Choroid plexus epithelial cell (primary cell): Measurements from ENCODE around the gene TAF15.
A peak's percentile ranks its signal among the peaks of the same experiment; 100 is the strongest.

Source experiments
- DNase-seq: peaks from one replicate; pipeline ENCODE4 v3.0.0-alpha.2; 2010; ENCODE audit warnings: low read depth
- H3K4me3 ChIP-seq: 2 replicates; pipeline ENCODE4 v1.5.1; 2011; ENCODE audit warnings: low read depth, mild to moderate bottlenecking, control low read depth, low read length, moderate library complexity
- CTCF ChIP-seq: conservative IDR thresholded peaks from 2 replicates; pipeline ENCODE4 v1.5.1; 2011; ENCODE audit warnings: low read depth, mild to moderate bottlenecking, control low read depth, inconsistent platforms, low read length, moderate library complexity

TAF15 gene

DNA sequence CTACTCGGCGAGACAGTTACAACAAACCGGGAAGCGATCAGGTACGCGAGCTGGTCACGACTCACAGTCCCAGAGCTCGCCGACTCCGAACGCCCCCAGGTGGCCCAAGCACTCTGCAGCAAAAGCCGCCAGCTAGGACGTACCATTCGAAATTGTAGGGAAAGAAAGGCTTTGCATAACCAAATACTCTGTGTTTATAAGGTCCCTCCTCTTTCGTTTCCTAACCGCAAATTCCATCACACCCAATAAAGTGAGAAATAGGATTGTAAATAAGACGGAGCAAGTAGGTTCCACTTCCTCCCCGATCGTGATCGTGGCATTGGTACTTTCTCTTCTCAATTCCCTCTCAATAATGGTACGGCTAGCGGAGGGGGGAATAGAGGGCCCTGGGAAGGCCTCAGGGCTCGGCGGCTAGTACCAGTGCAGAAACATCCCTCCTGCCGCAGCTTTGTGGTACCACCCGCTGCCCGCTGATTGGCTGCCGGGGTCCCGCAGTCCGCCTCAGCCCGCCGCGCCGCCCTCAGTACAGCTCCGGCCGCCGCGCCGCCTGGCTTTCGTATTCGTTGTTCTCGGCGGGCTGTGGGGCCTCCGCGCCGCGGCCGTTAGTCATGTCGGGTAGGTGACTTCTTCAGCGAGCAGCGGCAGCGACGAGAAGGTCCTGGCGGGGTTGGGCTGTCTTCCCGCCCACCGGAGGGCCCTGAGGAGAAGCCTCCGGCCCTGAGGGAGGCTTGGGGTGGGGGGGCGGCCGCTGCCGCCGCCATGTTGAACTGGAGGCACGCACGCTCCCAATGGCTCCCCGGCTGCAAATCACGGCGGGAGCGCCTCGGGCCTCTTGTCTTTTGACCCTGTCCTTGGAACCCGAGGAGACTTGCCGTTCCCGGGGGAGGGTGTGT, at the start of gene TAF15:
Gene TAF15 (plus strand): TSS at position 523 of the 893 bp plus-strand sequence. CDS start 86 bp downstream, at position 609.
- DNase-seq: peak; percentile 99
- TF ChIP-seq CTCF: peak; percentile 91
- H3K4me3 ChIP-seq: peak within 1 kb of the TSS; percentile 99

DNA sequence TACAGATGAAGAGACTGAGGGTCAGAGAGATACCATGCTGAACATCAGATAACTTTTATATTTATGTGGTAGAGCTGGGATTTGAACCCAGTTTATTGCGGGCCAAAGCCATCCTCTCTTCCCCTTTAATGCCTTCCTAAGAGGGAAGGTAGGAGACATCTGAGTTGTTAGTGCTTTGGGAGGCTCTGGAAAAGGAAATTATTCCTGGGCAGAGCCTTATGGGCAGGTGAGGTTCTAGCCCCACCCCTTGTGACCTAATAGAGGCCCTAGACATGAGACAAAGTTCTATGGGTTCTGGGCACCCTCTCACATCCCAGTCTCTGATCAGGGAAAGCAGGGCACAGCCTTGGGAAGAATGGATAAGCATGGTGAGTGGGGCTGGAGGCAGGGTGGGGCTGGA, 48.7 kb upstream of the TAF15 start, which contains the start of gene C17orf50:
Gene C17orf50 (plus strand): TSS at position 301 of the 400 bp plus-strand sequence. CDS start 55 bp downstream, at position 356.
- no peak for TF ChIP-seq CTCF
- no peak within 1 kb of the TSS for H3K4me3 ChIP-seq
- no peak for DNase-seq

DNA sequence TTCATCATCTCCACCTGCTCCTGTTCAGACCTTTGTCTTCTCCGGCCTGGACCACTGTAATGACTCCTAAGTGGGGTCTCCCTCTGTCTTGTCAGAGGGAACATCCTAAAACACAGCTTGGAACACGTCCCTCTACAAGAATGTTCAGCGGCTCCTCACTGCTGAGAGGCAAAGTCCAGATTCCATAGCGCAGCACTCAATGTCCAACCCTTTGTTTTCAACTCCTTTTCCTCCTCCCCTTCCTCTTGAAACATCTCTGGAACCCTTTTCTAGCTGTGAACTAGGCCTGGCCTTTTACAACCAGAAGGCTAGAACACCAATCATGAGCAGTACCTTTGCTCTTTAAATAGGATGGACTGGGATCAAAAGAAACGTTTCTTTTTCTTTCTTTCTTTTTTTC, 47.7 kb upstream of the TAF15 start:
- no peak for DNase-seq
- TF ChIP-seq CTCF: no peak
- H3K4me3 ChIP-seq: no peak overlapping the region

DNA sequence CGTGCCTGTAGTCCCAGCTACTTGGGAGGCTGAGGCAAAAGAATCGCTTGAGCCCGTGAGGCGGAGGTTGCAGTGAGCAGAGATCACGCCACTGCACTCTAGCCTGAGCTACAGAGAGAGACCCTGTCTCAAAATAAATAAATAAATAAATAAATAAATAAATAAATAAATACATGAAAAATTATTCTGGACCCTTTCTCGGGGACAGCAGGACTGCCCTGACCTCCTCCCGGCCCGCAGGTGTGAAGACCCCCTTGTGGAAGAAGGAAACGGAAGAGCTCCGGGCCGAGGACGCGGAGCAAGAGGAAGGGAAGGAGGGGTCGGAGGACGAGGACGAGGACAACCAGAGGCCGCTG, 45.5 kb upstream of the TAF15 start:
- no peak for TF ChIP-seq CTCF
- H3K4me3 ChIP-seq: peak overlapping the region; percentile 49
- DNase-seq: no peak

DNA sequence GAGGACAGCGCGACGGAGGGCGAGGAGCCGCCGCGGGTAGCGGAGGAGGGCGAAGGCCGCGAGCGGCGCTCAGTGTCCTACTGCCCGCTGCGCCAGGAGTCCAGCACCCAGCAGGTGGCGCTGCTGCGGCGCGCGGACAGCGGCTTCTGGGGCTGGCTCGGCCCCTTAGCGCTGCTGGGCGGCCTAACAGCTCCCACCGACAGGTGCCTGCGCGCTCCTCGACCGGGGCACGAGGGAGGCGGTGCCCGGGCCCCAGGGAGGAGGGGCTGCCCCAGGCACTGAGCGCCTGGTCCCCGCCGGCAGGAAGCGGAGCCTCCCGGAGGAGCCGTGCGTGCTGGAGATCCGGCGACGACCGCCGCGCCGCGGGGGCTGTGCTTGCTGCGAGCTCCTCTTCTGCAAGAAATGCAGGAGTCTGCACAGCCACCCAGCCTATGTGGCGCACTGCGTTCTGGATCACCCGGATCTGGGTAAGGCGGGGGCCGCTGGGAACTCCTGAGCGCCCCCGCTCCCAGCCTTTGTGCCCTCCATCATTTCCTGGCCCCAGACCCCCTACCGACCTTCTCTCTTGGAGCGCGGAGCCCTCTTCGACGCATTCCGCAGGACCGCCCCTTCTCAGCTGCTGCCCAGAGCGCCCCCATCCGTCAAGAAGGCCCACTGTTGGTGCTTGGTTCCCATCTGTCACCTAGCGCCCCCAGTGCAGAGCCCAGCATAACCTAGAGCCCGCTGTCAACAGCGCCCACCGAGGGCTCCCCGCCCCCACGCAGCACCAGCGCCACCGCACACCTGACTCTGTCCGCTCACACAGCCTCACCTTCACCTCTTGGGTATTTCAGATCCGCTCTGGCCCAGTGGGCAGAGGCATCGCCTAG, 44.9 kb upstream of the TAF15 start:
- TF ChIP-seq CTCF: peak; percentile 74
- peak overlapping the region; percentile 49 for H3K4me3 ChIP-seq
- DNase-seq: peak; percentile 84

- TF ChIP-seq CTCF: no peak
- no peak for DNase-seq
- no peak overlapping the region for H3K4me3 ChIP-seq
These were observed 44.1 kb upstream of the TAF15 start for GRCh38 chr17:35765086-35765710.
